Transverse colon (tissue), 4 donors: ENCODE measurements around the gene PPP1R14B. TPM values are rescaled to one million over a fixed set of nuclear protein-coding genes. Genes with fewer than 3 reads are reported as not detected.

Experiments
- DNase-seq: peaks from one replicate; pipeline ENCODE4 v3.0.0-alpha.2; 2019
- H3K27ac ChIP-seq, 4 donors: fragments of 200-600 bp; sonication (generic); 2 replicates each; pipeline ENCODE4 v1.5.1; 2016 to 2018; ENCODE audit warnings: inconsistent platforms in 4 of 4
- H3K27me3 ChIP-seq: fragments of 200-600 bp; sonication (generic); 2 replicates; pipeline ENCODE4 v1.5.1; 2017; ENCODE audit warnings: inconsistent platforms
- H3K36me3 ChIP-seq, 4 donors: fragments of 200-600 bp; sonication (generic); 2 replicates each; pipeline ENCODE4 v1.5.1; 2017 to 2019; ENCODE audit warnings: inconsistent platforms in 4 of 4
- H3K4me1 ChIP-seq, 4 donors: fragments of 200-600 bp; sonication (generic); 2 replicates each; pipeline ENCODE4 v1.5.1; 2017 to 2020; ENCODE audit warnings: inconsistent platforms in 4 of 4
- H3K4me3 ChIP-seq, 4 donors: fragments of 200-600 bp; sonication (generic); 1 replicate in 1 of 4; 2 replicates in 3 of 4; pipeline versions ENCODE4 v1.5.1 to v1.6.1; 2017 to 2019; ENCODE audit warnings: inconsistent platforms in 4 of 4
- H3K9me3 ChIP-seq, 2 donors: fragments of 200-600 bp; sonication (generic); 2 replicates each; pipeline ENCODE4 v1.5.1; 2017 to 2019; ENCODE audit warnings: inconsistent platforms in 2 of 2
- CTCF ChIP-seq, 5 experiments: fragments of 200-600 bp in 3 of 5; fragments of 450-650 bp in 2 of 5; sonication (generic) in 3 of 5; IDR thresholded peaks; 1 replicate in 2 of 5; 2 replicates in 3 of 5; pipeline ENCODE4 v1.5.1; 2016 to 2017; ENCODE audit warnings: antibody characterized with exemption in 5 of 5, inconsistent platforms in 3 of 5, mild to moderate bottlenecking in 2 of 5, moderate library complexity in 1 of 5
- EP300 ChIP-seq: sonication (generic); formaldehyde crosslinking; IDR thresholded peaks from one replicate; pipeline ENCODE4 v1.6.1; 2017; ENCODE audit warnings: antibody characterized with exemption, low read depth
- POLR2A ChIP-seq: fragments of 450-650 bp; IDR thresholded peaks from one replicate; pipeline ENCODE4 v1.6.1; 2016; ENCODE audit warnings: antibody characterized with exemption, mild to moderate bottlenecking, moderate library complexity
- POLR2AphosphoS5 ChIP-seq, 3 donors: sonication (generic); formaldehyde crosslinking; IDR thresholded peaks; one replicate each; pipeline ENCODE4 v1.6.1; 2016; ENCODE audit warnings: antibody characterized with exemption in 3 of 3
- WGBS, 2 donors: methylation state at CpG; one replicate each; pipeline ENCODE4 v1.1.5; 2018; ENCODE audit warnings: low coverage in 1 of 2; 5-methylcytosine and 5-hydroxymethylcytosine counted together
- in situ Hi-C, 4 donors: fragments of 200-750 bp; cut with MboI; loops; one replicate each; pipeline versions ENCODE4 v1.15.0 to v1.15.1; 2017; ENCODE audit warnings: low sequenced_read_pairs in 3 of 4, low pct_ligation_motif_present in 1 of 4, low pct_unique_long_range_greater_than_20kb in 1 of 4
- intact Hi-C: fragments of 100-400 bp; cut with DNase I; formaldehyde crosslinking; loops from one replicate; pipeline ENCODE4 v1.15.1; 2023; ENCODE audit warnings: low total_unique reads
- total RNA-seq, 4 donors: library from RNA; depleted of rRNA; stranded (reverse); fragments of >200 nt; gene quantifications; one replicate each; pipeline ENCODE4 v1.1.0, GENCODE V29; 2016

PPP1R14B gene
- total RNA-seq, 4 donors from 2014 or later, result 62.8 to 80.4 (median 73.2) TPM

- no peak for DNase-seq
- Histone ChIP-seq H3K4me3 (no peak overlapping the region), H3K27me3 (no peaks in the 10 kb centered on the region), H3K9me3 (no peaks in the 10 kb centered on the region), H3K4me1 (peaks cover 7 to 38% (median 33%) of the 10 kb centered on the region in 4 donors), H3K36me3 (peaks cover 0 to 3% (median under 1%) of the 10 kb centered on the region in 4 donors), H3K27ac (peak overlapping the region in 3 of 4 donors; percentile 73 to 85 (median 79))
- in situ Hi-C loops, result loop anchor here in 1 of 4 donors (10.0 kb wide), 1 partner anchor 86 kb away; the partner anchor contains the start of gene KCNK4
- intact Hi-C loops, result no loop called here
- 87 to 88% methylated on average over 11 to 18 of the region's 18 CpGs for WGBS, 2 donors
- no peak for TF ChIP-seq POLR2A
- TF ChIP-seq POLR2AphosphoS5 (IDR thresholded peaks at IDR 0.05), result no peak
- no peak for TF ChIP-seq CTCF (IDR thresholded peaks at IDR 0.05)
- TF ChIP-seq EP300, result no peak
These were observed 37.8 kb downstream of the PPP1R14B start for GRCh38 chr11:64208796-64209562.

DNA sequence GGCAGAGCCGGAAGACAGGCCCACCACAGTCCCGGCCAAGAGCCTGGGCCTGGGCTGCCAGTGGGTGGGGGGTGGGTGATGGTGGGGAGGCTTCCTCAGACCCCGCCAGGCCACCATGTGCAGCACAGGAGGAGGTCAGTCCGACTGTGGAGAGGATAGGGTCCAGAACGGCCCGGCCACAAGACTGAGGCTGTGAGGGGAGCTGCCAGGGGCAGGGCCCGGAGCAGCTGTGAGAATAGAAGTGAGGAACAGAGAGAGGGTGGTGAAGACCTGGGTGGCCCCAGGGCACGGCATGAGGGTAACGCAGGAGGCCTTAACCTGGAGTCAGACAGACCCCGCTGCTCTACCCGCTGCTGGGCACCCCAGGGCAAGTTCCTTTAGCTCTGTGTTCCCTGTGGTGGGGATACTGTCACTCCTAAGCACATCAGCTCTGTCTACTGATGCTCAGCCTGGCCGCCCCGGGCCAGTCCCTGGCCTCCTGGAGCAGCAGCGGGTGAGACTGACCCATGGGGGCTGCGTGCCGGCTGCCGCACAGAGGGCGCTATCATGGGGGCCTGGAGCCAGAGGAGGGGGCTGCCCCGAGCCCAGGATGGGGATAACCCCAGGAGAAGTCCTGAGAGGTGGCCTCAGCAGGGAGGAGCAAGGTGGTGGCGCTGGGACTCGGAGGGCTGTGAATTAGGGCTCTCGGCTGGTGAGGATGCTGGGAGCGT, 38.5 kb downstream of the PPP1R14B start:
- DNase-seq, result no peak
- no peak for TF ChIP-seq CTCF (IDR thresholded peaks at IDR 0.05)
- TF ChIP-seq POLR2A, result no peak
- TF ChIP-seq EP300, result no peak
- TF ChIP-seq POLR2AphosphoS5 (IDR thresholded peaks at IDR 0.05), result no peak
- WGBS, 2 donors, result 83 to 100% methylated on average over 2 to 23 of the region's 23 CpGs
- Histone ChIP-seq H3K4me1 (peaks cover 7 to 38% (median 34%) of the 10 kb centered on the region in 4 donors), H3K9me3 (no peaks in the 10 kb centered on the region), H3K4me3 (peak overlapping the region in 2 of 4 donors; percentile 34 to 52), H3K27ac (peak overlapping the region; percentile 73 to 85 (median 80)), H3K27me3 (no peaks in the 10 kb centered on the region), H3K36me3 (peaks cover 0 to 11% (median 4%) of the 10 kb centered on the region in 4 donors)
- intact Hi-C loops (no loop called here), in situ Hi-C loops (loop anchor here in 1 of 4 donors (10.0 kb wide), 1 partner anchor 87 kb away; the partner anchor contains the start of gene KCNK4)

DNA sequence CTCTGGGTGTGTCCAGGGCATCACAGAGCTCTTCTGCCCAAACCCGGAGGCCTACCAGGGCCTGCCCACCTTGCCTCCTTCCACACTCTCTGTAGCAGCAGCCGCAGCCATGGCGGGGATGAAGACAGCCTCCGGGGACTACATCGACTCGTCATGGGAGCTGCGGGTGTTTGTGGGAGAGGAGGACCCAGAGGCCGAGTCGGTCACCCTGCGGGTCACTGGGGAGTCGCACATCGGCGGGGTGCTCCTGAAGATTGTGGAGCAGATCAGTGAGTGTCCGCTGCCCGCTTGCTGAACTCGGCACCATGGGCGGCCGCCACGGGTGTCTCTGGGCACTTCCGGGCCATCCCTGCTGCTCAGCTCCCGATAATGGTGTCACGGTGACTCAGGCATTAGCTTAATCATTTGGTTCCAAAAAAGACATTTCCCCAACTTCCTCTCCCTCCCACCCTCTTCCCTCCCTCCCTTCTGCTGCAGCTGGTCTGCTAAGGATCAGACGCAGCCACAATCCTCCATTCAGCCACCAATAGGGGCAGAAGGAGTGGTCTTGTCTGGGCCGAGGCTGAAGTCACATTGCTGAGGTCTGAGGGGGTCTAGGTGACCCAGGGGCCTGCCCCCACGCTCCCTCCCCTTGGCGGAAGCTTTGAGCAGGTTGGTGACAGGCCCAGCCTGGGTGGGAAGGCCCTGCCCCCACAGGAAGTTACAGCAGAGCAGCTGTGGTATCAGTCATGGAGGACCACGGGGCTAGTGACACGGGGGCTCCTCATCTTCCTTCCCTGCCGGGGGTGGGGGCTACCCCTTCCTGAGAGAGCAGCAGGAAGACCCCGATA, 39.3 kb downstream of the PPP1R14B start:
- peak; percentile 74 for DNase-seq
- WGBS, 2 donors, result 59% methylated on average over 28 of the region's 30 CpGs; no CpG with 5 or more reads in 1 of the 2 donors
- H3K27me3 ChIP-seq, result no peaks in the 10 kb centered on the region
- in situ Hi-C loops (loop anchor here in 1 of 4 donors (10.0 kb wide), 1 partner anchor 87 kb away; the partner anchor contains the start of gene KCNK4), intact Hi-C loops (no loop called here)
- peaks cover 7 to 38% (median 34%) of the 10 kb centered on the region in 4 donors for H3K4me1 ChIP-seq
- H3K36me3 ChIP-seq, result peaks cover 0 to 18% (median 7%) of the 10 kb centered on the region in 4 donors
- peak overlapping the region; percentile 73 to 85 (median 80) for H3K27ac ChIP-seq
- H3K4me3 ChIP-seq, result peak overlapping the region in 3 of 4 donors; percentile 12 to 52 (median 34)
- H3K9me3 ChIP-seq, result no peaks in the 10 kb centered on the region
- TF ChIP-seq EP300 (no peak), POLR2A (peak; percentile 21), POLR2AphosphoS5 (IDR thresholded peaks at IDR 0.05) (peak in 1 of 3 donors; percentile 10), CTCF (IDR thresholded peaks at IDR 0.05) (no peak)
